Astrocyte of the spinal cord (primary cell): ENCODE data around the gene NECAB2.

Source experiments
- DNase-seq: peaks from one replicate; pipeline ENCODE4 v3.0.0; 2011; ENCODE audit warnings: low read depth, low spot score
- H3K4me3 ChIP-seq: 2 replicates; pipeline ENCODE4 v1.5.1; 2011; ENCODE audit warnings: low read depth, mild to moderate bottlenecking, low read length, moderate library complexity
- in situ Hi-C: cut with HindIII; loops from 2 replicates; pipeline ENCODE4 v1.10.0; 2017; ENCODE audit warnings: low sequenced_read_pairs
- TF ChIP-seq, protein P1 (sequence below): IDR thresholded peaks from 2 replicates; pipeline ENCODE4 v1.5.1; 2012; ENCODE audit warnings: low read depth, mild to moderate bottlenecking, low read length, inconsistent platforms

The NECAB2 gene

DNA sequence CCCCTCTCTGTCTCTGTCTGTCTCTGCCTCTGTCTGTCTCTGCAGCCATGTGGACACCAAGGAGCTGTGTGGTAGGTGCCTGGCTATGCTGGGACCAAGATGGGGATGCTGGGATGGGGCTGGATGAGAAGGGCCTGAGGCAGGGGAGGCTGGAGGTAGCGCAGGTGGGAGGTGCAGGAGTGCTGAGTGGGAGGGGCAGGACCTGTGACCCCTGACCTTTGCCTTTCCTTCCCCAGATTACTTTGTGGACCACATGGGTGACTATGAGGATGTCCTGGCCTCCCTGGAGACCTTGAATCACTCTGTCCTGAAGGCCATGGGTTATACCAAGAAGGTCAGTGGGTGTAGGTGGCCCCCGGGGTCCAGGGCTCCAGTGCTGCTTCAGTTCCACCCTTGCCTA, 12.8 kb downstream of the NECAB2 start:
- TF ChIP-seq, protein P1, sequence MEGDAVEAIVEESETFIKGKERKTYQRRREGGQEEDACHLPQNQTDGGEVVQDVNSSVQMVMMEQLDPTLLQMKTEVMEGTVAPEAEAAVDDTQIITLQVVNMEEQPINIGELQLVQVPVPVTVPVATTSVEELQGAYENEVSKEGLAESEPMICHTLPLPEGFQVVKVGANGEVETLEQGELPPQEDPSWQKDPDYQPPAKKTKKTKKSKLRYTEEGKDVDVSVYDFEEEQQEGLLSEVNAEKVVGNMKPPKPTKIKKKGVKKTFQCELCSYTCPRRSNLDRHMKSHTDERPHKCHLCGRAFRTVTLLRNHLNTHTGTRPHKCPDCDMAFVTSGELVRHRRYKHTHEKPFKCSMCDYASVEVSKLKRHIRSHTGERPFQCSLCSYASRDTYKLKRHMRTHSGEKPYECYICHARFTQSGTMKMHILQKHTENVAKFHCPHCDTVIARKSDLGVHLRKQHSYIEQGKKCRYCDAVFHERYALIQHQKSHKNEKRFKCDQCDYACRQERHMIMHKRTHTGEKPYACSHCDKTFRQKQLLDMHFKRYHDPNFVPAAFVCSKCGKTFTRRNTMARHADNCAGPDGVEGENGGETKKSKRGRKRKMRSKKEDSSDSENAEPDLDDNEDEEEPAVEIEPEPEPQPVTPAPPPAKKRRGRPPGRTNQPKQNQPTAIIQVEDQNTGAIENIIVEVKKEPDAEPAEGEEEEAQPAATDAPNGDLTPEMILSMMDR: no peak
- DNase-seq: no peak
- no peak overlapping the region for H3K4me3 ChIP-seq
- in situ Hi-C loops: no loop called here

DNA sequence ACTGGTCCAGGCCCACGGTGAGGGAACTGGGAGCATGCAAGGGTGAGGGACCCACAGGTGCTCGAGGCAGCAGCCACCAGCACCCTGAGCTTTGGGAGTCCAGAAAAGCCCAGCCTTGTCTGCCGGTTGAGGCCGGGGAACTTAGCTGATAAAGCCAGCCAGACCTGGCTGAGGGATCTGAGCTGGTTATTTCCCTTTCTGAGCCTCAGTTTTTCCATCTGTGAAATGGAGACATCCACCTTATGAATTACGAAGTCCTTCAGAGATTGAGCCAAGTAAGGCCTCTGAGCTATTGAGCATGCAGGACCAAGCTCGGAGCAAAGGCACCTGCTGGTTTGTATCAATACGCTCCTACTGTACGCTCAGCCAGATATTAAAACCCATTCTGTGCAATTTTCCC, 13.8 kb downstream of the NECAB2 start:
- no peak overlapping the region for H3K4me3 ChIP-seq
- DNase-seq: no peak
- TF ChIP-seq, protein P1: no peak
- in situ Hi-C loops: no loop called here

DNA sequence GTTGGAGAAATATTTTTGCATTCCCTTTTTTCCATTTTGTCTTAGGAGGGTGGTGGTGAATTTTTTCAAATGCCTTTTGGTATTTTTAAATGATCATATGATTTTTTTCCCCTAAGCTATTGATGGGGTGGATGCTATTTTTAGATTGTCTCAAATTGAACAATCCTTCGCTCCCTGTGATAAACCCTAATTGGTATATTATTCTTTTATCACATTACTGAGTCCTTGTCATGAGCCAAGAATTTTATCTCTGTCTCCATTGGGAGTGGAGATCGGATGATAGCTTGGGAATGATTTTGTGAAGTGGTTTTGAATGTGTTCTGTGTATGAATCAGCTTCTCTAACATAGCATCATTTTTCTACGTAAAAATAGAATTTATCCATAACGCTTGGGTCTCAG, 15.4 kb downstream of the NECAB2 start:
- in situ Hi-C loops: no loop called here
- H3K4me3 ChIP-seq: no peak overlapping the region
- no peak for DNase-seq
- TF ChIP-seq, protein P1: no peak

DNA sequence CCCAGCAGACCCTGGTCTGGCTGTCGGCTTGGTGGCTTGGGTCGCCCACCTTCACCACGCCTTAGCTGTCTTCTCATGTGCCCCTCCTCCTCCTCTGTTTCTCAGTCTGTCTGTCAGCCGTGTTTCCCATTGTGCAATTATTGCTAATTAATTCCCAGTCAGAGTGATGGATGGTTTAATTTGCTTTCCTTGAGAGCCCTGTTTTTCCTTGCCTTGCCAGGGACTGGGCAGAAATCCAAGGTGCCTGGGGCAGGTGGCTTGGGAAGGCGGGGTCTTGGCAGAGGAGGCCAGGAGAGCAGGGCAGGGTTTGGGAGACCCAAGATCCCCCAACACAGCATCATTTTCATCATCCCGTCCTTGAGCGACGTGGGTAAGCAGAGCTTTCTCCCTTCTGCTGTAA, 21.3 kb downstream of the NECAB2 start:
- H3K4me3 ChIP-seq: no peak overlapping the region
- TF ChIP-seq, protein P1: no peak
- in situ Hi-C loops: no loop called here
- no peak for DNase-seq

DNA sequence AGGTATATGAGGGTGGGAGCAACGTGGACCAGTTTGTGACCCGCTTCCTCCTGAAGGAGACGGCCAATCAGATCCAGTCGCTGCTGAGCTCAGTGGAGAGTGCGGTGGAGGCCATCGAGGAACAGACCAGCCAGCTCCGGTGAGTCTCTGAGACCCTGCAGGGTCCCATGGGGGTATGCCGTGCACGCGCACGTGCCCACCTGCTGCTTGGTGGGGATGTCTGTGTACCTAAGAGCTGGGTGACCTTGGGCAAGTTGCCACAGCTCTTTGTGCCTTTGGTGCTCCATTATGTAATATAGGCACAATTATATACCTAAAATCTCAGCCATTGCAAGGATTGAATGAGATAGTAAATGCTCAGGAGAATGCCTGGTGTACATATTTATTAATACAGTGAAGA, 22.4 kb downstream of the NECAB2 start:
- DNase-seq: no peak
- in situ Hi-C loops: no loop called here
- TF ChIP-seq, protein P1: no peak

DNA sequence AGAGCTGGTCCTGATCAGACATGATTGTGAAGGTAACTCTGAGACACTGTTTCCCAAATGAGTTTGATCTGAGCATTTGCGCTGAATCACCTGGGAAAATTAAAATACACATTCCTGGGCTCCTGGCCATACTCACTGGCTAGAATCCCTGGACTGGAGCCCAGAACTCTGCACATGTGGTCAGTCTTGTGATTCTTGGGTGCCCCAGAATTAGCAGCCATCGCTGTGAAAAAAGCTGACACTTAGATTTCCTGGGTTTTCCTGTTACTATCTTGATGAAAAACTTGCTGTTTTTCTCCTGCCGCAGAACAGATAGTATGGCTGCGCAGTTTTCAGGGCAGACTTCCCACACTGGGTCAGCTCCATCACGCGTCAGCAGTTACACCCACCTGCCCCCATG, 24.6 kb downstream of the NECAB2 start:
- peak; percentile 61 for DNase-seq
- no peak overlapping the region for H3K4me3 ChIP-seq
- TF ChIP-seq, protein P1: no peak
- in situ Hi-C loops: no loop called here

More for the DNA sequence above, 22.4 kb downstream of the NECAB2 start:
- no peak overlapping the region for H3K4me3 ChIP-seq

DNA sequence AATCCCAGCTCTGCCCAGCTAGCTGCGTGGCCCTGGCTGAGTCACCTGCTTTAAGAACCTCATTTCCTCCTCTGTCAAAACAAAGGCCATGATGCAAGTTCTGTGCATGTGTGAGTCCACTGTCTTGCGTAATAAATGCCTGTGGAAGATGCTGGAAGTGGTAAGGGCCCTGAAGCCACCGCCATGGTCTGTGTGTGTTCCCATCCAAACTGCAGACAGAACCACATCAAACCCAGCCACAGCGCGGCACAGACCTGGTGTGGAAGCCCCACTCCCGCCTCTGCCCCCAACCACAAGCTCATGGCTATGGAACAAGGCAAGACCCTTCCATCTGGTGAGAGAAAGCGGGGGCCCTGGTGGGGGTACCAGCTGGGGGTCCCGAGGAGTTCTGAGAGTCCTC, 26.0 kb downstream of the NECAB2 start:
- H3K4me3 ChIP-seq: no peak overlapping the region
- TF ChIP-seq, protein P1: no peak
- in situ Hi-C loops: no loop called here
- DNase-seq: peak; percentile 72
